ENCODE data around the gene SFT2D1. TPM values are rescaled to one million over a fixed set of nuclear protein-coding genes. Genes with fewer than 3 reads are reported as not detected.

Gene SFT2D1
- total RNA-seq, 4 donors from 2014 or later = 36.8 to 53.5 (median 48.4) TPM

DNA sequence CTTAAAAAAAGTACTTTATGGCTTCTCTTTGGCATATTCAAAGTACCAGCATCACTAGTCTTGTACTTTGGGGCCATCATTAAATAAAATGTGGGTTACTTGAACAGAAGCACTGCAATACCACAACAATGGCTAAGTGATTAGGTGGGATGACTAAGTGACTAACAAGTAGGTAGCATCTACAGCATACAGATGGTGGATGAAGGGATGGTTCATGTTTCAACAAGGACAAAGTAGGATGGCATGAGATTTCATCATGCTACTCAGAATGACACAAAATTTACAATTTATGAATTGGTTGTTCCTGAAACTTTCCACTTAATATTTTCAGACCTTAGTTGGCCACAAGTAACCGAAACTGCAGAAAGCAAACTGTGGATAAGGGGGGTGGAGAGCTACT lies 32.7 kb upstream of the SFT2D1 start:
- TF ChIP-seq CTCF (IDR thresholded peaks at IDR 0.05) (no peak), POLR2A (IDR thresholded peaks at IDR 0.05) (no peak)
- DNase-seq = no peak
- 93 to 96% methylated on average over 1 of the region's 1 CpG for WGBS, 2 donors
- Histone ChIP-seq H3K36me3 (no peaks in the 10 kb centered on the region), H3K27ac (no peak overlapping the region), H3K9me3 (no peaks in the 10 kb centered on the region), H3K4me1 (peaks cover 6 to 9% of the 10 kb centered on the region in 2 donors), H3K4me3 (replicated peaks in 1 of 3) (no peak overlapping the region), H3K27me3 (no peaks in the 10 kb centered on the region)
- intact Hi-C loops (cut with DNase I) = no loop called here

DNA sequence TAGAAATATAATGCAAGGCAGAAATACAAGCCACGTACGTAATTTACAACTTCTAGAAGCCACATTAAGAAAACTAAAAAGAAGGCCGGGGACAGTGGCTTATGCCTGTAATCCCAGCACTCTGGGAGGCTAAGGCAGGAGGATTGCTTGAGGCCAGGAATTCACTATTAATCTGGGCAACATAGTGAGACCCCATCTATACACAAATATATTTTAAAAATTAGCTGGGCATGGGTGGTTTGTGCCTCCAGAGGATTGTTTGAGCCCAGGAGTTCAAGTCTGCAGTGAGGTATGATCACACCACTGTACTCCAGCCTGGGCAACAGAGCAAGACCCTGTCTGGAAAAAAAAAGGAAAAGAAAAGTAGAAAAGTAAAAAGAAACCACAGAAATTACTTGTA lies 28.1 kb upstream of the SFT2D1 start:
- WGBS, 2 donors = 91 to 97% methylated on average over 3 of the region's 3 CpGs

DNA sequence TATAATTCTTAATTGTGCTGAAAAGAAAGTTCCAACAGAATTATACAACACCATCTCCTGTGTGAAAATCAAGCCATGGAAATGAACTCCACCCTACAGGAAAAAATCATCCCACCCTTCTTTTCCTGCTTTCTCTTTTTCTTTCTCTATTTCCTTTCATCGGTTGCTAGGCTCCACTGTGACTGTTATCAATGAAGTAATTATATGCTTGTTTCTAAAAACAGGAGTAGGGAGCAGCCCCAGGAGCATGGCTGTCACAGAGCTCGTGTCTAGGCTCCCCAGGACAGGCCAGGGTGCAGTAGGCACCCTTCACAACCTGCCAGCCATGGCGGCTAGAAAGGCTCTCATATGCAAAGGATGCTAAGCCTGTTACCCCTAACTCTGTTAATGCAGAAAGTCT lies 27.4 kb upstream of the SFT2D1 start:
- WGBS, 2 donors = 78 to 80% methylated on average over 3 of the region's 3 CpGs
- TF ChIP-seq CTCF (IDR thresholded peaks at IDR 0.05) (no peak), POLR2A (IDR thresholded peaks at IDR 0.05) (no peak)
- no peaks in the 10 kb centered on the region for H3K4me1 ChIP-seq
- DNase-seq = no peak
- peaks cover 0 to 4% of the 10 kb centered on the region in 2 donors for H3K36me3 ChIP-seq
- intact Hi-C loops (cut with DNase I) = no loop called here
- H3K4me3 ChIP-seq (replicated peaks in 1 of 3) = no peak overlapping the region
- no peak overlapping the region for H3K27ac ChIP-seq
- no peaks in the 10 kb centered on the region for H3K27me3 ChIP-seq
- H3K9me3 ChIP-seq = no peaks in the 10 kb centered on the region

More for the DNA sequence above, 28.1 kb upstream of the SFT2D1 start:
- Histone ChIP-seq H3K27ac (no peak overlapping the region), H3K27me3 (no peaks in the 10 kb centered on the region), H3K9me3 (no peaks in the 10 kb centered on the region), H3K4me1 (no peaks in the 10 kb centered on the region), H3K36me3 (no peaks in the 10 kb centered on the region), H3K4me3 (replicated peaks in 1 of 3) (no peak overlapping the region)
- no peak for DNase-seq
- intact Hi-C loops (cut with DNase I) = no loop called here
- TF ChIP-seq POLR2A (IDR thresholded peaks at IDR 0.05) (no peak), CTCF (IDR thresholded peaks at IDR 0.05) (no peak)

- H3K36me3 ChIP-seq = peaks cover 10 to 19% of the 10 kb centered on the region in 2 donors
- WGBS, 2 donors = 86 to 94% methylated on average over 3 of the region's 3 CpGs
- no peak for DNase-seq
- H3K9me3 ChIP-seq = no peaks in the 10 kb centered on the region
- no peaks in the 10 kb centered on the region for H3K27me3 ChIP-seq
- H3K27ac ChIP-seq = no peak overlapping the region
- no peak for TF ChIP-seq POLR2A (IDR thresholded peaks at IDR 0.05)
- no peak for TF ChIP-seq CTCF (IDR thresholded peaks at IDR 0.05)
- intact Hi-C loops (cut with DNase I) = no loop called here
- no peak overlapping the region for H3K4me3 ChIP-seq (replicated peaks in 1 of 3)
- H3K4me1 ChIP-seq = no peaks in the 10 kb centered on the region
Observed at GRCh38 chr6:166366921-166367320, 24.6 kb upstream of the SFT2D1 start.

DNA sequence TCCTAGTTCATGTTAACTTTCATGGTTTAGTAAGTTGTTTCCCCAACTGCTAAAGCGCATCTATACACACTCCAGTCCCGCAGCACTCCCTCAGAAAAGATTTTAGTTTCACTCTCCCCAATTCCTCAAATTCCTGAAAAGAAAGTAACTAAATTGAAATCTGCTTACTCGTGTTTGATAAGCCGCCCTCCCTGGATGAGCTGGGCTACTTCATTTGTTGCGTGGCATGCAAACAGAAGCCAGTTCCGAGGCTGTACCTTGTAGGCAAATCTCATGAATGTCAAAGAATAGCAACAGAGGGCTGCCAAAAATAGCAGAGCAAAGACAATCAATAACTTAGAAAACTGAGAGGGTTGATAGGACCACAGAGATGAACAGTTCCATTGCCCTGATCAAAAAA lies 23.5 kb upstream of the SFT2D1 start:
- DNase-seq = no peak
- no peak overlapping the region for H3K27ac ChIP-seq

More for the DNA sequence above, 23.5 kb upstream of the SFT2D1 start:
- no peak for TF ChIP-seq CTCF (IDR thresholded peaks at IDR 0.05)
- no peak for TF ChIP-seq POLR2A (IDR thresholded peaks at IDR 0.05)
- intact Hi-C loops (cut with DNase I) = no loop called here
- no peaks in the 10 kb centered on the region for H3K27me3 ChIP-seq
- no peak overlapping the region for H3K4me3 ChIP-seq (replicated peaks in 1 of 3)
- H3K9me3 ChIP-seq = no peaks in the 10 kb centered on the region
- peaks cover 10 to 19% of the 10 kb centered on the region in 2 donors for H3K36me3 ChIP-seq
- 87 to 90% methylated on average over 6 of the region's 6 CpGs for WGBS, 2 donors
- H3K4me1 ChIP-seq = no peaks in the 10 kb centered on the region
